GM19023 (cell line): ENCODE measurements around the gene THBS4.

Experiments
- ATAC-seq: cut with Tn5 transposase; IDR thresholded peaks from one replicate; pipeline ENCODE4 v1.9.1; 2021; ENCODE audit warnings: mild to moderate bottlenecking, moderate library complexity; ENCODE audit not compliant: unreplicated experiment

The THBS4 gene

GRCh38 chr5:80034962-80035821, at the start of gene THBS4:
Gene THBS4, plus strand, starts transcription at chr5:80035348. Its CDS starts 190 bp downstream, at chr5:80035538.
- ATAC-seq, result no peak

- no peak for ATAC-seq
Measured at GRCh38 chr5:79986260-79986659, 48.9 kb upstream of the THBS4 start.

GRCh38 chr5:79990205-79990597, 44.9 kb upstream of the THBS4 start:
- ATAC-seq, result peak; percentile 44

GRCh38 chr5:79990598-79991507, 44.3 kb upstream of the THBS4 start, which contains the start of gene MTX3:
Gene MTX3, minus strand, starts transcription at chr5:79991262. Its CDS starts 24 bp downstream, at chr5:79991238.
- ATAC-seq, result peak; percentile 92

GRCh38 chr5:79992891-79993657, 42.1 kb upstream of the THBS4 start:
- no peak for ATAC-seq

- ATAC-seq, result no peak
Measured at GRCh38 chr5:79999722-80000121, 35.4 kb upstream of the THBS4 start.

GRCh38 chr5:80002677-80003076, 32.5 kb upstream of the THBS4 start:
- no peak for ATAC-seq

- ATAC-seq, result no peak
Measured at GRCh38 chr5:80008995-80009765, 26.0 kb upstream of the THBS4 start.

GRCh38 chr5:80010754-80011392, 24.3 kb upstream of the THBS4 start:
- ATAC-seq, result no peak

GRCh38 chr5:80025069-80025468, 10.1 kb upstream of the THBS4 start:
- ATAC-seq, result no peak

- no peak for ATAC-seq
Measured at GRCh38 chr5:80026841-80027240, 8.3 kb upstream of the THBS4 start.

- ATAC-seq, result no peak
Measured at GRCh38 chr5:80031109-80031508, 4.0 kb upstream of the THBS4 start.

- no peak for ATAC-seq
Measured at GRCh38 chr5:80033513-80033912, 1.6 kb upstream of the THBS4 start.

- no peak for ATAC-seq
Measured at GRCh38 chr5:80034559-80034958, 589 bp upstream of the THBS4 start.

- ATAC-seq, result no peak
Measured at GRCh38 chr5:80035839-80036238, 691 bp downstream of the THBS4 start.

- no peak for ATAC-seq
Measured at GRCh38 chr5:80036615-80037014, 1.5 kb downstream of the THBS4 start.

- ATAC-seq, result no peak
Measured at GRCh38 chr5:80037366-80037765, 2.2 kb downstream of the THBS4 start.

GRCh38 chr5:80039650-80040049, 4.5 kb downstream of the THBS4 start:
- no peak for ATAC-seq

GRCh38 chr5:80041527-80041926, 6.4 kb downstream of the THBS4 start:
- no peak for ATAC-seq

GRCh38 chr5:80042330-80042729, 7.2 kb downstream of the THBS4 start:
- ATAC-seq, result no peak
